ENCODE results near the gene PAWR. TPM values are rescaled to one million over a fixed set of nuclear protein-coding genes. Genes with fewer than 3 reads are reported as not detected.
A peak's percentile ranks its signal among the peaks of the same experiment; 100 is the strongest.
"Not testable (repeated sequence)": the region's sequence is repeated elsewhere in the genome, so short reads cannot be mapped to it uniquely, and the experiment has no call there.

The PAWR gene
- polyA plus RNA-seq, 3 donors from 2014 or later, result 1.3 to 4.4 (median 2.7) TPM

DNA sequence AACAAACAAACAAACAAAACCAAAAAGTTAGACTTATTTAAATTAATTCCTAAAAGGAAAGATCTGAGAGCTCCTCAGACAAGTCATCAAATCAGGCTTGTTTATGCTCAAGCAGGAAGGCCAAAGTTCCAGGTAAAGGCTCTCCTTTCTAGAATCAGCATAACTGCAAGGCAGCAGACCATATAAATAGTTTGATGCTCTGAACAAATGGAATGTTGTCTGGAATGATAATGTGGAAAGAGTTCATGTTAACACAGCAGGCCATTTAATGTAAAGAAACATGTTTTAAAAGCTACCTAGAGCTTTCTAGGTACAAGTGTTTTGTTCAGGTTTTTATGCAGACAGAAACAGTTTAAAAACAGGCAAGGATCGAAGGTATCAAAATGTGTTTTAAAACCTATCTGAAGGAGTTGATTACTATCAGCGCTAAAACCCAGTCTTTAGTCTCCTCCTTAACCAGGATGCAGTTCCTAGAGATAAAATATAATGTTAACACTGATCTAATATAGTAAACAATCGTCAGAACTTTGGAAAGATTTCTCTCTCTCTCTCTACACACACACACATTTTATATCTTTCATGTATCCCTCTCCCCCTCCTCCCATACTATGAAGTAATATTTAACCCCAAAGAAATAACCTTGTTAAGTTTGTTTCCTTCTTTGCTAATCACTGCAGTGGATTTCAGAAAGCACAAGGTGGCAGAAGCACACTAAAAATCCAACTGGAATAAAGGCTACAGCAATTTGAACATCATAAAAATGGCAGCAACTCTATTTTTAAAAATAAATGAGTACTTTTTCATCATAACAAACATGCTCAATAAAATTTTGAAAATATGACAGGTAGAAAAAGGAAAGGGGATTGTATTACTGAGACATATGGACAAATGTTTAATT lies 135.5 kb downstream of the PAWR start:
- Mint-ChIP-seq H3K36me3 (peaks cover 0 to 3% (median 0%) of the 10 kb centered on the region in 3 donors), H3K9me3 (no peaks in the 10 kb centered on the region), H3K4me3 (no peak overlapping the region), H3K27me3 (ENCODE audit: low read depth in 3 of 3) (peaks cover 0 to 5% (median 0%) of the 10 kb centered on the region in 3 donors), H3K27ac (no peak overlapping the region), H3K4me1 (no peaks in the 10 kb centered on the region)
- DNase-seq, result no peak

DNA sequence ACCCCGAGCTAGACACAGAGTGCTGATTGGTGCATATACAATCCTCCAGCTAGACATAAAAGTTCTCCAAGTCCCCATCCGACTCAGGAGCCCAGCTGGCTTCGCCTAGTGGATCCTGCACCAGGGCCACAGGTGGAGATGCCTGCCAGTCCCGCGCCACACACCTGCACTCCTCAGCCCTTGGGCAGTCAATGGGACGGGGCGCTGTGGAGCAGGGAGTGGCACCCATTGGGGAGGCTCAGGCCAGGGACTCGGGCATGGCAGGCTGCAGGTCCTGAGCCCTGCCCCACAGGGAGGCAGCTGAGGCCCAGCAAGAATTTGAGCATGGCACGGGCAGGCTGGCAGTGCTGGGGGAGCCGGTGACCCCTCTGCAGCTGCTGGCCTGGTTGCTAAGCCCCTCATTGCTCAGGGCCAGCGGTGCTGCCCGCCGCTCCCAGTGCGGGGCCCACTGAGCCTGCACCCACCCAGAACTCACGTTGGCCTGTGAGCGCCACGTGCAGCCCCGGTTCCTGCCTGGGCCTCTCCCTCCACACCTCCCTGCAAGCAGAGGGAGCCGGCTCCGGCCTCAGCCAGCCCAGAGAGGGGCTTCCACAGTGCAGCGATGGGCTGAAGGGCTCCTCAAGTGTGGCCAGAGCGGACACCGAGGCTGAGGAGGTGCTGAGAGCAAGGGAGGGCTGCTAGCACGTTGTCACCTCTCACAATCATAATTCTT lies 136.7 kb downstream of the PAWR start:
- no peak overlapping the region for H3K27ac Mint-ChIP-seq
- no peaks in the 10 kb centered on the region for H3K27me3 Mint-ChIP-seq (ENCODE audit: low read depth in 3 of 3)
- no peak for DNase-seq
- H3K36me3 Mint-ChIP-seq, result peaks cover 0 to 3% (median 0%) of the 10 kb centered on the region in 3 donors
- H3K4me1 Mint-ChIP-seq, result no peaks in the 10 kb centered on the region
- H3K4me3 Mint-ChIP-seq, result no peak overlapping the region
- H3K9me3 Mint-ChIP-seq, result no peaks in the 10 kb centered on the region

DNA sequence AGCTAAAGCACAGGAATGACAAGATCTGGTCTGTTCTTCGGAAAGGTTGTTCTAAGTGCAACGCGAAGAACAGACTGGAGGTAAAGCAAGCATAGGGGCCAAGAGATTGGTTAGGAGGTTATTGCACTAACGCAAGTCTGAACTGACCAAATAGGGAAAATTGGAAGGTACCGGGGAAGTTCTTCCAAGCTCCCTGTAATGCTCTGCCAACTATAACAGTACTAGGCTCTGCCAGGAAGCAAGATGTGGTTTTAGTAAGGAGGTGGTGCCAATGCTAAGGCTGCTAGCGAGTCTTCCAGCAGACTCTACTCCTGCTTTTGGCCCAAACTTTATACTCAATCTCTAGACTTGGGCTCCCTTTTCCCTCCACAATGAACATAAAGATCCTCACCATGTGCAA lies 138.6 kb downstream of the PAWR start:
- no peak overlapping the region for H3K4me3 Mint-ChIP-seq
- H3K4me1 Mint-ChIP-seq, result no peaks in the 10 kb centered on the region
- no peaks in the 10 kb centered on the region for H3K9me3 Mint-ChIP-seq
- H3K27me3 Mint-ChIP-seq (ENCODE audit: low read depth in 3 of 3), result peaks cover 0 to 2% (median 0%) of the 10 kb centered on the region in 3 donors
- DNase-seq, result no peak
- H3K36me3 Mint-ChIP-seq, result peaks cover 0 to 3% (median 0%) of the 10 kb centered on the region in 3 donors
- H3K27ac Mint-ChIP-seq, result no peak overlapping the region

DNA sequence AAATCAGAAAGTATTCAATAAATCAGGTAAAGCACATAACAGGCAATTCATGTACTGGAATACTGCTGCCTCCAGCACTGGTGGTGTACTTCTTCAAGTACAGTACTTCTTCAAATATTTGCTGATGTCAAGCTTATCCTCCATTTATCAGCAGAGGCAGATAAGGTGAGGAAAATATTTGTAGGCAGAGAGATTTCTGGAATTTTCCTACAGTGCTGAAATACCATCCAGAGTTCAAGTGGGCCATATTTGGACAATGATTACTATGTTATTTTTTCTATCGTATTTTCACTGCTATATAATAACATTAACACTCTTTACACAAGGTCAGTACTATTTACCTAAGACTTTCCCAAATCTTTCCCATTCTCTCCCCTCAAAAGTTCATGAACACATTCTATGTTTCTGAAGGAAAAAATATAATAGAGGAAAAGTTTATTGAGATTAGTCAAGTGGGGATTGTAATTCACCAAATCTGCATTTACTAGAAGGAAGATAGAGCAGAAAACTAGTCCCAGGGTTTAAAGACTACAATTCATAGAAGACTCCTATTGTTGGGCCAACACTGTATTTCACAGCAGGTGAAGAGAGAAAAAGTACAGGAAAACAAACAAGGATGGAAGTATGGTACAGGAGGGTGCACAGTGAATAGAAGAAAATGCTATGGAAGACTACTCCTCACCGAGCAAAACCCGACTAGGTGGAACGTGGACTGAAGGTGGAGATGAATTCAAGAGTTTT lies 141.1 kb downstream of the PAWR start:
- Mint-ChIP-seq H3K9me3 (no peaks in the 10 kb centered on the region), H3K36me3 (peaks cover 0 to 3% (median 0%) of the 10 kb centered on the region in 3 donors), H3K4me3 (no peak overlapping the region), H3K27ac (no peak overlapping the region), H3K4me1 (no peaks in the 10 kb centered on the region), H3K27me3 (ENCODE audit: low read depth in 3 of 3) (peaks cover 0 to 2% (median 0%) of the 10 kb centered on the region in 3 donors)
- DNase-seq, result no peak

DNA sequence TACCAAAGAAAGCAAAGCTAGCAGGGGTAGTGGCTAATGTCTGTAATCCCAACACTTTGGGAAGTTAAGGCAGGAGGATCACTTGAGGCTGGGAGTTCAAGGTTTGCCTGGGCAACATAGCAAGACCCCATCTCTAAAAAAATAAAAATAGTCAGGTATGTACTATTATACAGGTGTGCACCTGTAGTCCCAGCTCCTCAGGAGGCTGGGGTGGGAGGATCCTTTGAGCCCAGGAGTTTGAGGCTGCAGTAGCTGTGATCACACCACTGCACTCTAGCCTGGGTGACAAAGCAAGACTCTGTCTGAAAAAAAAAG lies 142.2 kb downstream of the PAWR start:
- Mint-ChIP-seq H3K27ac (no peak overlapping the region), H3K9me3 (no peaks in the 10 kb centered on the region), H3K4me1 (no peaks in the 10 kb centered on the region), H3K4me3 (no peak overlapping the region), H3K36me3 (peaks cover 0 to 3% (median 0%) of the 10 kb centered on the region in 3 donors), H3K27me3 (ENCODE audit: low read depth in 3 of 3) (peaks cover 0 to 2% (median 0%) of the 10 kb centered on the region in 3 donors)
- no peak for DNase-seq

DNA sequence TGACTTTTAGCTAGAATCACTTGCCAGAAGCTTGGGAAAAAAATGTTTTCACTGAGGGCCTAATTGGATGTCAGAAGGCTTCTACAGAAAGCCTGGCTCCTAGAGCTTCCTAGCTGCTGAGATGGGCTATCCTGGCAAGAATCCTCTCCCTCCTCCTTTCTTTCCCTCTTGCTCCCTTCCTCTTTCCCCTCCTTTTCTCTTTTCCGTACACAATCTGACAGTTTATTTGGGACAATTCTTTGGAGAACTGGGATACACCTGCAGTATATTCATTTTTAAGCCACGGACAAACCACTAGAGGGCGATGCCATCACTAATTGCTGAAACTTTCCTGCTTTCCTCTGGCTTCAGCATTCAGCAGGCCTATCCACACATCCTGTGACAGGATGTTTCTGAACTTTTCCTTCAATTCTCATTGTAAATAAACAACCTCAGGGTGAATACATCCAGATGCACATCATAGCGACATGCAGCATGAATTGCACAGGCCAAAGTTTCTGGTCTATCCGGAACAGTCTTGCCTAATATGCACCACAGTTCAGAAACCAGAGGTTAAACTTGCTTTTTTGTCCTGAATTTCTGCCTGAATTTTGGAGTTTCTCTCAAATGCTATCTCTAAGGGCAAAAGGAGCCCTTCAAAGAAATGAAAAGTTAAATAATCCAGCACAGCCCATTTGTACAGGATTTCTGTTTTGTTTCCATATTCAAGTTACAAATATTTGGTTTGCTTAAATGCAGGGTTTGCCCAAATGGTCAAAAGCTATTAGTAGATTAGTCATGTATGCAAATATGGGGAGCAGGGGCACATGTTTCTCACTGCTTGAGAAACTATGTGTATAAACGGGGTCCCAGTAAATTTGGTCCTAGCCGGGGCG lies 142.8 kb downstream of the PAWR start:
- DNase-seq, result peak in 1 of 3 donors; percentile 10
- H3K36me3 Mint-ChIP-seq, result peaks cover 0 to 2% (median 0%) of the 10 kb centered on the region in 3 donors
- H3K27me3 Mint-ChIP-seq (ENCODE audit: low read depth in 3 of 3), result peaks cover 0 to 2% (median 0%) of the 10 kb centered on the region in 3 donors
- no peak overlapping the region for H3K27ac Mint-ChIP-seq
- no peaks in the 10 kb centered on the region for H3K4me1 Mint-ChIP-seq
- H3K9me3 Mint-ChIP-seq, result no peaks in the 10 kb centered on the region
- no peak overlapping the region for H3K4me3 Mint-ChIP-seq

DNA sequence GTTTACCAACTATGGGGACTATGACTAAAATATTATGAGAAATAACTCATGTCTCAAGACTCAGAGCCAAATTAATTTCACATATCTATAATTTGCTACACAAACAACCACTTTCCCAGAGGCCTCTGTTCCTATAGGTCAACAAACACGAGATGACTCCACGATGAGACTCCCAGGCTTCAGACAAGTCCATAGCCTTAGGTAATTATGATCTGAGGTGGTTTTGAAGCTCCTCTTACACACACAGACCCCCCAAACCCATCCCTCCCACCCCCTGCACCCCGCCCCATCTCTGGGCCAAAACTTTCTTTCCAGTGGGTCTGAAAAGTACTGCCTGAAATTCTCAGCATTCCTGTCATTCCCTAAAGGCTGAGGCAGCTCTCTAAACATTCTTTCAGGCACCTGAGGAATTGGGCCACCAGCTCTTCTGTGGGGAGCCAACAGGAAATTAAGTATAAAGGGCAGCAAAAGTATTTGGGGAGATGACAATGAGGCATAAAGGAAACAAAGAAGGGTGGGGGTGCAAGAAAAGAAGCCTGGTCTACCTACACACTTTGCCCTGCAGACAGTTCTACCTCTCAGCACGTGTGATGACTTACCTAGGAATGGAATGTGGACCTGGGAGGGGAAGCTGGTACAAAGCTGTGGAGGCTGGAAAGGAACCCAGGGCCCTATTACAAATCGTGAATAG lies 143.6 kb downstream of the PAWR start:
- Mint-ChIP-seq H3K9me3 (no peaks in the 10 kb centered on the region), H3K36me3 (no peaks in the 10 kb centered on the region), H3K27me3 (ENCODE audit: low read depth in 3 of 3) (peaks cover 0 to 2% (median 0%) of the 10 kb centered on the region in 3 donors), H3K4me1 (no peaks in the 10 kb centered on the region), H3K4me3 (no peak overlapping the region), H3K27ac (no peak overlapping the region)
- no peak for DNase-seq

DNA sequence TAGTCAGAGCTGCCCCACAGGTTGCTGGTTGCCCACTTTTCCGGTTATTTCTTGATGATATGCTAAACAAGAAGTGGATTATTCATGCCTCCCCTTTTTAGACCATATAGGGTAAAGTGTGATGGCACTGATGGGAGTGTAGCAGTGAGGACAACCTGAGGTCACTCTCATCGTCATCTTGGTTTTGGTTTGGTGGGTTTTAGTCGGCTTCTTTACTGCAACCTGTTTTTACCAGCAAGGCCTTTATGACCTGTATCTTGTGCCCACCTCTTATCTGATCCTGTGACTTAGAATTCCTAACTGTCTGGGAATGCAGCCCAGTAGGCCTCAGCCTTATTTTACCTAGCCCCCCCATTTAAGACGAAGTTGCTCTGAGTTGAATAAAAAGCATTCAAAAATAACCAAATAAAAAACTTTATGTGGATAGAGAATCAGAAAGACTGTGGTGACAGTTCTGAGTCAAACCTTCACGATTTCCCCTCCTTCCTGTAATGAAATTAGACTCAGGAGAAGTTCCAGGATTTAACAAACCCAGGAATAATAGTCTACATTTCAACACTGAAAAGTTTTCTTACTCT lies 144.2 kb downstream of the PAWR start:
- Mint-ChIP-seq H3K9me3 (no peaks in the 10 kb centered on the region), H3K27ac (no peak overlapping the region), H3K4me3 (no peak overlapping the region), H3K36me3 (no peaks in the 10 kb centered on the region), H3K27me3 (ENCODE audit: low read depth in 3 of 3) (peaks cover 0 to 2% (median 2%) of the 10 kb centered on the region in 3 donors), H3K4me1 (no peaks in the 10 kb centered on the region)
- no peak for DNase-seq

DNA sequence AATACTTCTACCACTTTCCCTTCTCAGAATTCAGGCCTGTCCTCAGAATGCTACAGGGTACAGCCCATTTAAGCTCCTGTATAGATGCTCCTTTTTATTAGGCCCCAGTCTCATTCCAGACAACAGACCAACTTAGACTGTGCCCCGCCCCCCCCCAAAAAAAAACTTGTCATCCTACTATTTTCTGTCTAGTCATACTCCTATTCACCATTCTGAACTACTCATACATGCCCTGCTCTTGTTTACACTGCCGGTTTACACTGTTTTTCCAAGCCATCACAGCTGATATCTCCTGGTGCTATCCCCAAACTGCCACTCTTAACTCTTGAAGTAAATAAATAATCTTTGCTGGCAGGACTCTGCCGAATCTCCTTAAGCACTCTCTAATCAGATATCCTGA lies 146.3 kb downstream of the PAWR start:
- H3K9me3 Mint-ChIP-seq; H3K36me3 Mint-ChIP-seq; H3K4me1 Mint-ChIP-seq; H3K27me3 Mint-ChIP-seq (ENCODE audit: low read depth in 3 of 3); H3K4me3 Mint-ChIP-seq; DNase-seq; H3K27ac Mint-ChIP-seq: not testable (repeated sequence)

DNA sequence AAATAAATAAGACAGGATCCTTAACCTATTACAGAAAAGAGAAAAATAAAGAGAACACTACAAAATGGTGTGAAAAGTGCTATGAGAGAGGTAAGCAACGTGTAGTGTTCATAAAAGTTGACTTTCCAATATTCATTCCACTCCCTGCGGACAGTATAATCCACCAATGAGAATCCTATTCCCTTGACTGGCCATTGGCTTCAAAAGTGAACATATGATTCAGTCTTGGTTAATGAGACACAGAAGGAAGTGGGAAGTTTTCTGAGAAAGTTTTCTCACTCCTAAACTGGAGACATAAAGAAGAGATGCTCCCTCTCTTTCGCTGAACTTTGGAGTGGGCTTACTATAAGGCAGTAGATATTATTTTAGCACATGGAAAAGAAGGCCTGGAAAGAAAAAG lies 153.1 kb downstream of the PAWR start:
- H3K36me3 Mint-ChIP-seq, result no peaks in the 10 kb centered on the region
- H3K4me1 Mint-ChIP-seq, result no peaks in the 10 kb centered on the region
- H3K27me3 Mint-ChIP-seq (ENCODE audit: low read depth in 3 of 3), result peaks cover 0 to 2% (median 0%) of the 10 kb centered on the region in 3 donors
- DNase-seq, result no peak
- H3K4me3 Mint-ChIP-seq, result no peak overlapping the region
- no peaks in the 10 kb centered on the region for H3K9me3 Mint-ChIP-seq
- no peak overlapping the region for H3K27ac Mint-ChIP-seq

DNA sequence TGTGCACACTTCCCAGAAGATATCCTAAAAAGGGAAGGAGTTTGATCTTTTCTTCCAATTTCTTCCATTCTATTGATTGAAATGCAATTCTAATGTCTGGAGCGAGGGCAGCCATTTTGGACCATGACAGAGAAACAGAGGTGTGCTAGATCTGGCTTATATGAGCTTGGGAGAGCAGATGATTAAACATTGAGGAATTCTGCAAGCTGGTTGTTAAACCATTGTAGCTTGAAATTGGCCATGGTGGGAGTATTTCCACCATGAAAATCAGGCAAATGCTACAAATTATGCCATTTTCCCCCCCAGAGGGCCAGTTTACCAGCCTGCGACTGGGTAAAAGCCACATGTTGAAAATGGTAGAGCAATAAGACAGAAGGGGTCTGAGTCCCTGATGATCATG lies 155.0 kb downstream of the PAWR start:
- no peaks in the 10 kb centered on the region for H3K36me3 Mint-ChIP-seq
- no peak overlapping the region for H3K27ac Mint-ChIP-seq
- H3K9me3 Mint-ChIP-seq, result no peaks in the 10 kb centered on the region
- H3K4me1 Mint-ChIP-seq, result no peaks in the 10 kb centered on the region
- DNase-seq, result no peak
- H3K27me3 Mint-ChIP-seq (ENCODE audit: low read depth in 3 of 3), result no peaks in the 10 kb centered on the region
- H3K4me3 Mint-ChIP-seq, result no peak overlapping the region
